GM19324 (cell line): ENCODE data around the gene NOL9.
"Not testable (repeated sequence)": the region's sequence is repeated elsewhere in the genome, so short reads cannot be mapped to it uniquely, and the experiment has no call there.

Experiments
- ATAC-seq: cut with Tn5 transposase; IDR thresholded peaks from one replicate; pipeline ENCODE4 v1.9.1; 2021; ENCODE audit warnings: mild to moderate bottlenecking, moderate library complexity; ENCODE audit not compliant: unreplicated experiment, low FRiP score

The NOL9 gene

DNA sequence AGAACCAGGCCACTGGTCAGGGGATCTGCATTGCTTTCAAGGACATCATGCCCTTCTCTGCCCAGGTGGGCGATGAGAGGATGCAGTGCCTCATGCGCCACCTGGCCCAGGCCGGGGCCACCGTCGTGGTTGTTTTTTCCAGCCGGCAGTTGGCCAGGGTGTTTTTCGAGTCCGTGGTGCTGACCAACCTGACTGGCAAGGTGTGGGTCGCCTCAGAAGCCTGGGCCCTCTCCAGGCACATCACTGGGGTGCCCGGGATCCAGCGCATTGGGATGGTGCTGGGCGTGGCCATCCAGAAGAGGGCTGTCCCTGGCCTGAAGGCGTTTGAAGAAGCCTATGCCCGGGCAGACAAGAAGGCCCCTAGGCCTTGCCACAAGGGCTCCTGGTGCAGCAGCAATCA lies 20.5 kb upstream of the NOL9 start:
- no peak for ATAC-seq

GRCh38 chr1:6574025-6574620 lies 19.8 kb upstream of the NOL9 start:
- no peak for ATAC-seq

GRCh38 chr1:6572653-6573383 lies 18.5 kb upstream of the NOL9 start:
- ATAC-seq = no peak

- no peak for ATAC-seq
These were observed 16.7 kb upstream of the NOL9 start for GRCh38 chr1:6570987-6571386.

- ATAC-seq = no peak
These were observed 15.8 kb upstream of the NOL9 start for GRCh38 chr1:6570100-6570499.

- ATAC-seq = no peak
These were observed 14.7 kb upstream of the NOL9 start for GRCh38 chr1:6569033-6569432.

DNA sequence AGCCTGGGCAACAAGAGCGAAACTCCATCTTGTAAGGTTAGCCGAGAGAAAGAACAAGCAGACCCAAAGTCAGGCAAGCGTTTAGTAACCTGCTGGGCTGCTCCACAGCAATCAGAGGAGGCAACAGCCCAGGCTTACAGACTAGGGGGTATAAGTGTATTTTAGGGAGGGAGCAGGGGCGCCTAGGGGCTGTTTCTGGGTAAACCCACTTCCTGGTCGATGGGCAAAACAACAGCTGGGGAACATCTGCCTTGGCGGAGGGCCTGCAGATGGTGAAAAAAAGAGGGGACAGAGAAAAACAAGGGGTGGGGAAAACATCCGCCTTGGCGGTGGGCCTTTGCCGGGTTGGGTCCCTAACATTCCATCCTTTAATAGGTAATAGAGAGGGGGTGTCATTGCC lies 6.0 kb upstream of the NOL9 start:
- no peak for ATAC-seq

DNA sequence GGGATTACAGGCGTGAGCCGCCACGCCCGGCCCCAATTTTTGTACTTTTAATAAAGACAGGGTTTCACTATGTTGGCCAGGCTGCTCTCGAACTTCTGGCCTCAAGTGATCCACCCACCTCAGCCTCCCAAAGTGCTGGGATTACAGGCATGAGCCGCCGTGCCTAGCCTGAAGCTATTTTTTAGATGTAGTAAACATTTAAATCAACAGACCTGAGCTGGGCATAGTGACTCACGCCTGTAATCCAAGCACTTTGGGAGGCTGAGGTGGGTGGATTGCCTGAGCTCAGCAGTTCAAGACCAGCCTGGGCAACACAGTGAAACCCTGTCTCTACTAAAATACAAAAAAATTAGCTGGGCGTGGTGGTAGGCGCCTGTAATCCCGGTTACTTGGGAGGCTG lies 4.8 kb upstream of the NOL9 start:
- ATAC-seq = not testable (repeated sequence)

DNA sequence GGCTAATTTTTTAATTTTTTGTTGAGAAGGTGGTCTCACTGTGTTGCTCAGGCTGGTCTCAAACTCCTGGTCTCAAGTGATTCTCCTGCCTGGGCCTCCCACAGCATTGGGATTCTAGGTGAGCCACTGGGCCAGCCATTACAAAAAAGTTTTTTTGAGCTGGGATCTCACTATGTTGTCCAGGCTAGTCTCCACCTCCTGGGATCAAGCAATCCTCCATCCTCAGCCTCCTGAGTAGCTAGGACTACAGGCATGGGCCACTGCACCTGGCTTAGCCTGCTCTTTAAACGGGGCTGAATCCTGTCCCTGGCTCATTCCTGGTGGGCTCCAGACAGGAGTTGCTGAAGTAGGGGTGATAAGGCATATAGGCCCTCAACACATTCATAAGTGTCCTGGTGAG lies 3.3 kb upstream of the NOL9 start:
- ATAC-seq = no peak

GRCh38 chr1:6554907-6555778 lies 830 bp upstream of the NOL9 start, which contains the start of gene TAS1R1:
TAS1R1 (plus strand) TSS chr1:6555307; CDS start chr1:6555374, 67 bp downstream.
- ATAC-seq = no peak

- ATAC-seq = no peak
These were observed 7.0 kb downstream of the NOL9 start for GRCh38 chr1:6547301-6547700.

GRCh38 chr1:6546326-6546725 lies 8.0 kb downstream of the NOL9 start:
- ATAC-seq = no peak

GRCh38 chr1:6545276-6546112 lies 8.8 kb downstream of the NOL9 start:
- ATAC-seq = no peak

DNA sequence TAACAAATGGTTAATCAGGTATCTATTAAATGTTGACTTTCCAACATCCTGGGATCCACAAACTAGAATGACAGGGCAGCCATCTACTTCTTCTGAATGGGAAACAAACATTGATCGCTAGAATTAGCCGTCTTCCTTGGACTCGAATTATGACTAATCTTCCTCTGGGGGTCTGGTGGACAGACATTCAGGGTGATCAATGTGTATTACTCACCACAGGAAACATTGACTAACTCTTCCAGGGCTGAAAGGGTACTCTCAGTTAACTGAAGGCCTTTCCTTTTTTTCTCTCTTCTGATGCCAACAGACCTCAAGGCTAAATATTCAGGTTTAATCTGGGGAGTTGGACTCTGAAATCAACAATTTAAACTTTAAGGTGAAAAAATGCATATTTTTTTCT lies 9.5 kb downstream of the NOL9 start:
- ATAC-seq = no peak

GRCh38 chr1:6538956-6539355 lies 15.4 kb downstream of the NOL9 start:
- no peak for ATAC-seq

GRCh38 chr1:6536291-6536690 lies 18.0 kb downstream of the NOL9 start:
- ATAC-seq = no peak

- no peak for ATAC-seq
These were observed 19.1 kb downstream of the NOL9 start for GRCh38 chr1:6535214-6535613.

DNA sequence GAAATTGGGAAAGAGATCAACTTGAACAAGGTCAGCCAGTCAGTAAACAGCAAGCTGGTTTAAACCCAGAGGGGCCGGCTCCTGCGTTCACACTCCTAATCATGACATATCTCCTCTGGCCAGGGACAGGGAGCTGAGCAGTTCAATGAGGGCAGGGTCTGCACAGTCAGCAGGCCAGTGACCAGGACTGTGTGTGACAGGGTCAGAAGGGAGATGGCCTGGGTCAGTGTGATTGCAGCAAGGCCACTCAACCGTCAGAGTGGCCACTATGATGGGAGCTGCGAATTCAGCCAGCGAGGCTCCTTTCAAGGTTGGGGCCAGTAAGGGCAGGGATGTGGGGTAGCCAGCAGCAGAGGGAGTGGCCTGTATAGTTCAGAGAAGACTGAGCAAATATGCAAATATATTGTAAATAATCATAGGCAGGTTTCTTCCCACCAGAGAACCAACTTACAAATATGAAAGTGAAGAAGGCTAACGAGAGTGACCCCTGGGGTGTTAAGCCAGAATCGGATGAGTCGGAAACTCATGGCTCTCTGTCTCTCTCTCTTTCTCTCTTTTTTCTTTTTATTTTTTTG lies 20.0 kb downstream of the NOL9 start:
- ATAC-seq = no peak

DNA sequence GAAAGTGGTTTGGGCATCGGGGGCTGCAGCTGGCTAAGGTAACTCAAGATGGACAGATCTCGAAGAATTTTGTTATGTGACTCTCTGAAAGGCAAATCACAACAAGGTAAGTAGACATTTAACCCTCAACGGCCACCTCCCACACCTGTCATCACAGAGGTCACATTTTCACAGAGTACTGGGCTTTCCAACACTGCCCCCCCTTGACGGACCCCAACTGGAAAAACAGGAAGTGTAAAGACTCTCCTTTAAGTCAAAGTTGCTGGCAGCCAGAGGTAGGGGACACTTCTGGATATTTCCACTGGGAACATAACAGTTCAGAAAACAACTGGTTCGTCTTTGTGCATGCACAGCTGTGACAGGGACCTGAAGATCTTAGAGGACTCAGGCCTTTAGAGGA lies 22.3 kb downstream of the NOL9 start:
- ATAC-seq = no peak

- no peak for ATAC-seq
These were observed 23.7 kb downstream of the NOL9 start for GRCh38 chr1:6530504-6531160.
